Activated CD4-positive, alpha-beta T cell treated with anti-CD3 and anti-CD28 coated beads for 36 hours (primary cell): Measurements from ENCODE around the gene KDM5B. TPM values are rescaled to one million over a fixed set of nuclear protein-coding genes. Genes with fewer than 3 reads are reported as not detected.
A peak's percentile ranks its signal among the peaks of the same experiment; 100 is the strongest.

ENCODE experiments used
- ATAC-seq: fragments of 200-7000 bp; cut with Tn5 transposase; one replicate; pipeline ENCODE4 v1.10.0; 2021; ENCODE audit warnings: mild to moderate bottlenecking, moderate library complexity
- CTCF ChIA-PET: fragments of 350-600 bp; sonication (Branson Sonifier 250); formaldehyde crosslinking; loops from one replicate; lab custom pipeline; 2021; ENCODE audit warnings: antibody characterized with exemption; lab: Charles Lee
- POLR2A ChIA-PET: fragments of 350-600 bp; sonication (Branson Sonifier 250); formaldehyde crosslinking; loops from one replicate; lab custom pipeline; 2021; ENCODE audit warnings: antibody characterized with exemption, inconsistent platforms; lab: Charles Lee
- DNase-seq: peaks from one replicate; pipeline ENCODE4 v3.0.0-alpha.2; 2020
- H3K27ac Mint-ChIP-seq: one replicate; pipeline ENCODE4 v1.8.0; 2021; ENCODE audit warnings: mixed read lengths
- H3K27me3 Mint-ChIP-seq: one replicate; pipeline ENCODE4 v1.8.0; 2021; ENCODE audit warnings: mixed read lengths
- H3K36me3 Mint-ChIP-seq: one replicate; pipeline ENCODE4 v1.8.0; 2021; ENCODE audit warnings: low read depth, mixed read lengths
- H3K4me1 Mint-ChIP-seq: one replicate; pipeline ENCODE4 v1.8.0; 2021; ENCODE audit warnings: mixed read lengths
- H3K4me3 Mint-ChIP-seq: one replicate; pipeline ENCODE4 v1.8.0; 2021; ENCODE audit warnings: mild to moderate bottlenecking, moderate library complexity, mixed read lengths
- H3K9me3 Mint-ChIP-seq: one replicate; pipeline ENCODE4 v1.8.0; 2021; ENCODE audit warnings: low read depth, mixed read lengths
- intact Hi-C, 2 experiments: fragments of 100-400 bp; cut with DNase I in 1 of 2; cut with micrococcal nuclease in 1 of 2; formaldehyde crosslinking; loops; one replicate each; pipeline versions ENCODE4 v1.14.2 to v1.15.1; 2022 to 2024; cut with DNase I, micrococcal nuclease
- total RNA-seq, 2 experiments: library from RNA; stranded (reverse); gene quantifications; one replicate each; pipeline ENCODE4 v1.2.3, GENCODE V29; 2021

The KDM5B gene
- total RNA-seq, result 10 to 100 TPM; 34.6 to 45.9 TPM

- intact Hi-C loops, result loop anchor here (1.0 to 10.0 kb wide), 10 partner anchors 61 to 1707 kb away; partner anchors contain the start of genes PPP1R12B (in 2 of the 2), BTG2 (in 1 of the 2), MDM4 (in 1 of the 2) and PPFIA4 (in 1 of the 2)
- peaks cover 58% of the 10 kb centered on the region for H3K4me1 Mint-ChIP-seq
- H3K9me3 Mint-ChIP-seq, result no peaks in the 10 kb centered on the region
- H3K27ac Mint-ChIP-seq, result peak within 1 kb of the TSS; percentile 75
- ATAC-seq (peak; percentile 51), DNase-seq (peak; percentile 86)
- ChIA-PET POLR2A (interaction anchor here (0.7 kb wide), 1 partner anchor 12 kb away, joined by 3 read pairs; no protein-coding TSS in a partner anchor), CTCF (interaction anchor here (0.7 kb wide), 1 partner anchor 164 kb away, joined by 3 read pairs; no protein-coding TSS in a partner anchor)
- H3K36me3 Mint-ChIP-seq, result peaks cover 5% of the 10 kb centered on the region
- peaks cover 8% of the 10 kb centered on the region for H3K27me3 Mint-ChIP-seq
- peak within 1 kb of the TSS; percentile 82 for H3K4me3 Mint-ChIP-seq
These were observed at the start of gene KDM5B for GRCh38 chr1:202807926-202808757. TSS of gene KDM5B (minus strand) at chr1:202808421. CDS start at chr1:202808305, 116 bp downstream.

GRCh38 chr1:202857136-202857610 is 49.0 kb upstream of the KDM5B start:
- intact Hi-C loops, result no loop called here
- H3K27ac Mint-ChIP-seq, result no peak overlapping the region

GRCh38 chr1:202856014-202856413 is 47.8 kb upstream of the KDM5B start:
- no peaks in the 10 kb centered on the region for H3K36me3 Mint-ChIP-seq
- CTCF ChIA-PET, result interaction anchor here (1.1 kb wide), 1 partner anchor 10 kb away, joined by 3 read pairs; no protein-coding TSS in a partner anchor
- H3K9me3 Mint-ChIP-seq, result no peaks in the 10 kb centered on the region
- peaks cover 11% of the 10 kb centered on the region for H3K27me3 Mint-ChIP-seq
- ATAC-seq (no peak), DNase-seq (no peak)
- H3K4me1 Mint-ChIP-seq, result peaks cover 3% of the 10 kb centered on the region
- POLR2A ChIA-PET, result no interaction called here
- intact Hi-C loops, result no loop called here
- no peak overlapping the region for H3K4me3 Mint-ChIP-seq
- H3K27ac Mint-ChIP-seq, result no peak overlapping the region

More at GRCh38 chr1:202857136-202857610, 49.0 kb upstream of the KDM5B start:
- CTCF ChIA-PET, result interaction anchor here (0.6 to 1.0 kb wide), 3 partner anchors 106 to 189 kb away, joined by 3 read pairs; no protein-coding TSS in a partner anchor
- POLR2A ChIA-PET, result no interaction called here
- H3K4me3 Mint-ChIP-seq, result no peak overlapping the region
- H3K4me1 Mint-ChIP-seq, result peaks cover 8% of the 10 kb centered on the region
- ATAC-seq (no peak), DNase-seq (no peak)
- no peaks in the 10 kb centered on the region for H3K9me3 Mint-ChIP-seq
- H3K36me3 Mint-ChIP-seq, result no peaks in the 10 kb centered on the region
- peaks cover 21% of the 10 kb centered on the region for H3K27me3 Mint-ChIP-seq

GRCh38 chr1:202854787-202855186 is 46.6 kb upstream of the KDM5B start:
- intact Hi-C loops, result no loop called here
- Mint-ChIP-seq H3K27ac (no peak overlapping the region), H3K4me1 (no peaks in the 10 kb centered on the region), H3K9me3 (no peaks in the 10 kb centered on the region), H3K36me3 (no peaks in the 10 kb centered on the region), H3K27me3 (peaks cover 1% of the 10 kb centered on the region), H3K4me3 (no peak overlapping the region)
- no peak for DNase-seq
- POLR2A ChIA-PET, result no interaction called here
- CTCF ChIA-PET, result interaction anchor here (0.5 to 1.4 kb wide), 4 partner anchors 49 to 662 kb away, joined by 3 to 4 read pairs (median 3); no protein-coding TSS in a partner anchor
- no peak for ATAC-seq

GRCh38 chr1:202852163-202852904 is 44.1 kb upstream of the KDM5B start:
- Mint-ChIP-seq H3K4me3 (no peak overlapping the region), H3K9me3 (no peaks in the 10 kb centered on the region), H3K27ac (no peak overlapping the region), H3K27me3 (no peaks in the 10 kb centered on the region), H3K4me1 (peaks cover 6% of the 10 kb centered on the region), H3K36me3 (no peaks in the 10 kb centered on the region)
- ChIA-PET CTCF (interaction anchor here (0.6 to 1.2 kb wide), 6 partner anchors 12 to 744 kb away, joined by 3 to 9 read pairs (median 3); no protein-coding TSS in a partner anchor), POLR2A (no interaction called here)
- ATAC-seq (peak; percentile 80), DNase-seq (peak; percentile 70)
- intact Hi-C loops, result loop anchor here (2.0 kb wide), 2 partner anchors 102 to 130 kb away; no protein-coding TSS in a partner anchor

GRCh38 chr1:202850593-202851362 is 42.6 kb upstream of the KDM5B start:
- peaks cover 2% of the 10 kb centered on the region for H3K27me3 Mint-ChIP-seq
- ATAC-seq (no peak), DNase-seq (no peak)
- no peak overlapping the region for H3K4me3 Mint-ChIP-seq
- CTCF ChIA-PET, result interaction anchor here (0.7 to 1.2 kb wide), 3 partner anchors 100 to 366 kb away, joined by 3 to 9 read pairs (median 3); no protein-coding TSS in a partner anchor
- intact Hi-C loops, result no loop called here
- POLR2A ChIA-PET, result interaction anchor here (0.6 kb wide), 1 partner anchor 546 kb away, joined by 3 read pairs; no protein-coding TSS in a partner anchor
- H3K27ac Mint-ChIP-seq, result no peak overlapping the region
- H3K4me1 Mint-ChIP-seq, result peaks cover 6% of the 10 kb centered on the region
- no peaks in the 10 kb centered on the region for H3K9me3 Mint-ChIP-seq
- no peaks in the 10 kb centered on the region for H3K36me3 Mint-ChIP-seq

GRCh38 chr1:202848191-202848542 is 39.9 kb upstream of the KDM5B start:
- ATAC-seq, result peak; percentile 83
- no peak for DNase-seq
- H3K9me3 Mint-ChIP-seq, result no peaks in the 10 kb centered on the region
- ChIA-PET POLR2A (interaction anchor here (0.6 kb wide), 1 partner anchor 105 kb away, joined by 4 read pairs; no protein-coding TSS in a partner anchor), CTCF (interaction anchor here (0.6 to 2.0 kb wide), 3 partner anchors 42 to 191 kb away, joined by 3 to 7 read pairs (median 3); no protein-coding TSS in a partner anchor)
- intact Hi-C loops, result no loop called here
- peaks cover 6% of the 10 kb centered on the region for H3K4me1 Mint-ChIP-seq
- H3K27me3 Mint-ChIP-seq, result peaks cover 2% of the 10 kb centered on the region
- H3K27ac Mint-ChIP-seq, result no peak overlapping the region
- no peak overlapping the region for H3K4me3 Mint-ChIP-seq
- no peaks in the 10 kb centered on the region for H3K36me3 Mint-ChIP-seq

GRCh38 chr1:202844935-202845334 is 36.7 kb upstream of the KDM5B start:
- Mint-ChIP-seq H3K4me3 (no peak overlapping the region), H3K27me3 (peaks cover 2% of the 10 kb centered on the region), H3K9me3 (no peaks in the 10 kb centered on the region), H3K4me1 (peaks cover 6% of the 10 kb centered on the region), H3K27ac (no peak overlapping the region), H3K36me3 (no peaks in the 10 kb centered on the region)
- ChIA-PET POLR2A (interaction anchor here (0.7 kb wide), 1 partner anchor 689 kb away, joined by 3 read pairs; no protein-coding TSS in a partner anchor), CTCF (no interaction called here)
- no peak for ATAC-seq
- intact Hi-C loops, result no loop called here
- DNase-seq, result no peak

- intact Hi-C loops, result no loop called here
- ChIA-PET CTCF (no interaction called here), POLR2A (no interaction called here)
- DNase-seq, result no peak
- no peaks in the 10 kb centered on the region for H3K9me3 Mint-ChIP-seq
- H3K27me3 Mint-ChIP-seq, result peaks cover 2% of the 10 kb centered on the region
- H3K4me1 Mint-ChIP-seq, result peaks cover 6% of the 10 kb centered on the region
- ATAC-seq, result no peak
- no peak overlapping the region for H3K27ac Mint-ChIP-seq
- no peaks in the 10 kb centered on the region for H3K36me3 Mint-ChIP-seq
- no peak overlapping the region for H3K4me3 Mint-ChIP-seq
These were observed 36.0 kb upstream of the KDM5B start for GRCh38 chr1:202844259-202844658.

- Mint-ChIP-seq H3K36me3 (no peaks in the 10 kb centered on the region), H3K27me3 (peaks cover 2% of the 10 kb centered on the region), H3K4me3 (no peak overlapping the region), H3K4me1 (peaks cover 3% of the 10 kb centered on the region), H3K9me3 (no peaks in the 10 kb centered on the region), H3K27ac (no peak overlapping the region)
- POLR2A ChIA-PET, result no interaction called here
- DNase-seq (no peak), ATAC-seq (no peak)
- CTCF ChIA-PET, result interaction anchor here (0.5 kb wide), 1 partner anchor 40 kb away, joined by 3 read pairs; no protein-coding TSS in a partner anchor
- intact Hi-C loops, result no loop called here
These were observed 34.9 kb upstream of the KDM5B start for GRCh38 chr1:202843081-202843480.
